Measurements from ENCODE around the gene KLHL40.

DNA sequence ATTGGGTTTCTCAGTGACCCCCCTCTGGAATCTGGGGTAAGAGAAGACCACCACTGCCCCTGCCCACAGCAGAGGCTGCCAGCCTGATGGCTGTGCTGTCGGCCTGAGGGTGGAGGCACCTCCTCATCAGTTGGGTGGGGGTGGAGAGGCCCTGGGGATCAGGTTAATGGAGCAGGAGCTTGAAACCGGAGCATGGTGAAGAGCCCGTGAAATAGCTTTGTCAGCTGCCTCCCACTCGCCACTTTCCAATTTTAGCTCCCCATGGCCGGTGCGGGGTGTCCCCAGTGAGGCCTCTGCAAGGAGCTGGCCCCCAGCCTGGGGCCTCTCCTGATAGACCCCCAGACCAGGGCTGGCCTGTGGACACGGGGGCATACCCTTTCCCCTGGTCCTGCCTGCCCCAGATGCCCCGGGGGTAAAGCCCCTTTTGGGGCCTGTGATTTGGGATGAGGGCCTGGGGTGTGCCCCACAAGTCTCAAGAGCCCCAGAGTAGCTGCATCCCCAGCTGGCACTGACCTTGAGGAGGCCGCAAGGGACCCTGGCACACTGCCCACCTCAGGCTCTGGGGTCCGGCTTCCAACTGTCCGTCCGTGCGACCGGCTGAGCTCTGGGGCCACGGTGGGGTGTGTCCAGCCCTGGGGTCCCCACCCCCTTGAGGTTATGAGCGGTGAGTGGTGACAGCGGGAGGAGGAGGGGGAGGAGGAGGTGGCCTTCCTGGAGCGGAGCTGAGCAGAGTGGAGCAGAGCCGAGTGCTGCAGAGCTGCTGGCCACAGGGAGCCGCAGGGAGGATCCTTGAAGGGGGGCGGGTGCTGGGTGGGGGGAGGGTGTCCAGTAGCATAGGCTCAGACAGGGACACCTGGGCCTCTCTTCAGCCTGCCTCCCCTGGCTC lies 17.0 kb downstream of the KLHL40 start, which contains the start of gene HHATL:
- TF ChIP-seq, protein P1, sequence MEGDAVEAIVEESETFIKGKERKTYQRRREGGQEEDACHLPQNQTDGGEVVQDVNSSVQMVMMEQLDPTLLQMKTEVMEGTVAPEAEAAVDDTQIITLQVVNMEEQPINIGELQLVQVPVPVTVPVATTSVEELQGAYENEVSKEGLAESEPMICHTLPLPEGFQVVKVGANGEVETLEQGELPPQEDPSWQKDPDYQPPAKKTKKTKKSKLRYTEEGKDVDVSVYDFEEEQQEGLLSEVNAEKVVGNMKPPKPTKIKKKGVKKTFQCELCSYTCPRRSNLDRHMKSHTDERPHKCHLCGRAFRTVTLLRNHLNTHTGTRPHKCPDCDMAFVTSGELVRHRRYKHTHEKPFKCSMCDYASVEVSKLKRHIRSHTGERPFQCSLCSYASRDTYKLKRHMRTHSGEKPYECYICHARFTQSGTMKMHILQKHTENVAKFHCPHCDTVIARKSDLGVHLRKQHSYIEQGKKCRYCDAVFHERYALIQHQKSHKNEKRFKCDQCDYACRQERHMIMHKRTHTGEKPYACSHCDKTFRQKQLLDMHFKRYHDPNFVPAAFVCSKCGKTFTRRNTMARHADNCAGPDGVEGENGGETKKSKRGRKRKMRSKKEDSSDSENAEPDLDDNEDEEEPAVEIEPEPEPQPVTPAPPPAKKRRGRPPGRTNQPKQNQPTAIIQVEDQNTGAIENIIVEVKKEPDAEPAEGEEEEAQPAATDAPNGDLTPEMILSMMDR (IDR thresholded peaks at IDR 0.05): no peak
- no peak for TF ChIP-seq POLR2A (IDR thresholded peaks at IDR 0.05)

All from thyroid gland (tissue), 4 donors.